ENCODE data around the gene SAT1. TPM values are rescaled to one million over a fixed set of nuclear protein-coding genes. Genes with fewer than 3 reads are reported as not detected.

The SAT1 gene
- total and polyA plus RNA-seq, 2 of the 13 experiments (the other 11 are each of a cell fraction or from before 2014, with no cell fraction given) = 216 to 1,243 TPM

GRCh38 chrX:23797371-23798128 is 14.6 kb downstream of the SAT1 start:
- Histone ChIP-seq H4K20me1 (ENCODE audit: insufficient read depth, low read length) (no peaks in the 10 kb centered on the region), H3K27ac (ENCODE audit: extremely low read length, insufficient read depth, low read length) (no peak overlapping the region), H3K27me3 (ENCODE audit: control insufficient read depth in 1 of 2, insufficient read depth in 2 of 2, low read length in 2 of 2) (no peaks in the 10 kb centered on the region), H3K4me3 (replicated peaks in 1 of 3; ENCODE audit: insufficient read depth in 1 of 3, low read depth in 2 of 3, low read length in 3 of 3) (no peak overlapping the region), H2AFZ (ENCODE audit: low read length) (no peak overlapping the region), H3K9ac (ENCODE audit: insufficient read depth, low read depth, low read length) (no peak overlapping the region), H3K79me2 (ENCODE audit: insufficient read depth, low read length) (no peaks in the 10 kb centered on the region), H3K4me1 (ENCODE audit: insufficient read depth, low read length) (no peaks in the 10 kb centered on the region), H3K36me3 (replicated peaks in 1 of 2; ENCODE audit: control insufficient read depth in 1 of 2, insufficient read depth in 2 of 2, low read length in 2 of 2) (no peaks in the 10 kb centered on the region), H3K4me2 (ENCODE audit: low read depth, low read length) (no peak overlapping the region), H3K9me3 (ENCODE audit: low read length) (no peaks in the 10 kb centered on the region)
- WGBS (ENCODE audit: low lambda C conversion rate) = 92% methylated on average over 12 of the region's 12 CpGs
- FAIRE-seq (no peak), DNase-seq (ENCODE audit: low spot score) (no peak), ATAC-seq (no peak)
- TF ChIP-seq MIXL1 (CRISPR knock-in tag; IDR thresholded peaks at IDR 0.05) (no peak), ZKSCAN5 (CRISPR knock-in tag; IDR thresholded peaks at IDR 0.05) (no peak), ARID5B (CRISPR knock-in tag; IDR thresholded peaks at IDR 0.05) (no peak), ZNF629 (CRISPR knock-in tag; conservative IDR thresholded peaks at IDR 0.05) (no peak), ZNF230 (CRISPR knock-in tag; IDR thresholded peaks at IDR 0.05) (no peak), ZHX1 (CRISPR knock-in tag; IDR thresholded peaks at IDR 0.05; ENCODE audit: low read depth) (no peak), AHR (CRISPR knock-in tag; IDR thresholded peaks at IDR 0.05) (no peak), MAFF (IDR thresholded peaks at IDR 0.05; ENCODE audit: low read depth, low read length) (no peak), PLSCR1 (CRISPR knock-in tag; IDR thresholded peaks at IDR 0.05; ENCODE audit: borderline replicate concordance) (no peak), ZNF18 (CRISPR knock-in tag; IDR thresholded peaks at IDR 0.05; ENCODE audit: insufficient replicate concordance) (no peak), ZNF33B (CRISPR knock-in tag; IDR thresholded peaks at IDR 0.05) (no peak), HNRNPK (IDR thresholded peaks at IDR 0.05; ENCODE audit: low read depth, low read length, poor library complexity, severe bottlenecking) (no peak), ETV6 (CRISPR knock-in tag; conservative IDR thresholded peaks at IDR 0.05) (no peak), NR2F2 (IDR thresholded peaks at IDR 0.05; ENCODE audit: borderline replicate concordance, low read depth) (no peak), ZNF740 (CRISPR knock-in tag; IDR thresholded peaks at IDR 0.05) (no peak)
- POLR2A ChIA-PET = interaction anchor here (1.0 to 1.9 kb wide), 2 partner anchors 10 to 14 kb away, joined by 3 to 6 read pairs; partner anchors contain the start of gene SAT1
- in situ Hi-C loops (cut with HindIII; ENCODE audit: extremely low pct_ligation_motif_present, low pct_unique_long_range_greater_than_20kb) = no loop called here
- BruUV-seq (replicated peaks) = no TSS peak
- CTCF ChIA-PET (ENCODE audit: low intra/inter-chr PET ratio, low total read pairs) = no interaction called here
- intact Hi-C loops (cut with micrococcal nuclease; ENCODE audit: unreplicated experiment) = no loop called here

Data from HepG2 (cell line).